Psoas muscle (tissue), 8 donors: ENCODE data around the gene JRKL. TPM values are rescaled to one million over a fixed set of nuclear protein-coding genes. Genes with fewer than 3 reads are reported as not detected.

Experiments used
- ATAC-seq, 4 donors: fragments of 200-7000 bp; cut with Tn5 transposase; one replicate each; pipeline ENCODE4 v1.9.1; 2020; ENCODE audit warnings: moderate library complexity in 3 of 4, mild to moderate bottlenecking in 2 of 4
- DNase-seq, 2 donors: peaks; one replicate each; pipeline ENCODE4 v3.0.0-alpha.2; 2020
- H3K27ac ChIP-seq: fragments of 200-600 bp; one replicate; pipeline ENCODE4 v1.8.0; 2022
- H3K27me3 ChIP-seq, 3 donors: fragments of 200-600 bp in 1 of 3; one replicate each; pipeline versions ENCODE4 v1.6.1 to v1.8.0; 2013 to 2022; ENCODE audit warnings: low read length in 2 of 3, mild to moderate bottlenecking in 2 of 3, moderate library complexity in 1 of 3; ENCODE audit not compliant: insufficient read depth in 3 of 3
- H3K36me3 ChIP-seq, 2 donors: fragments of 200-600 bp in 1 of 2; one replicate each; pipeline versions ENCODE4 v1.6.1 to v1.8.0; 2013 to 2022; ENCODE audit warnings: low read depth in 1 of 2, mild to moderate bottlenecking in 1 of 2, moderate library complexity in 1 of 2; ENCODE audit not compliant: insufficient read depth in 1 of 2
- H3K4me1 ChIP-seq: fragments of 200-600 bp; one replicate; pipeline ENCODE4 v1.8.0; 2022
- H3K4me3 ChIP-seq: fragments of 200-600 bp; one replicate; pipeline ENCODE4 v1.8.0; 2022; ENCODE audit warnings: mild to moderate bottlenecking
- H3K9me3 ChIP-seq: fragments of 200-600 bp; one replicate; pipeline ENCODE4 v1.8.0; 2022
- WGBS, 3 donors: extraction: QIAGEN DNeasy Blood & Tissue Kit; methylation state at CpG; one replicate each; pipeline versions ENCODE4 v1.1.6 to v1.1.7; 2013; 5-methylcytosine and 5-hydroxymethylcytosine counted together
- intact Hi-C, 2 donors: fragments of 100-400 bp; cut with DNase I; formaldehyde crosslinking; loops; one replicate each; pipeline versions ENCODE4 v1.11.0 to v1.14.2; 2022
- long read RNA-seq, 2 donors: library from polyadenylated mRNA; unstranded; transcript quantifications; one replicate each; pipeline ENCODE4 v2.0.0, GENCODE V29; 2021
- polyA plus RNA-seq, 3 donors: library from polyadenylated mRNA; stranded (reverse); fragments of 200-250 nt; gene quantifications; one replicate each; pipeline ENCODE4 v1.2.3, GENCODE V29; 2013
- total RNA-seq, 4 donors: library from RNA; stranded (reverse); fragmentation: NEBNext Ultra II Directional in 2 of 4; extraction: Animal tissue kit (Norgen Biotek cat#: 25700) in 2 of 4; gene quantifications; one replicate each; pipeline versions ENCODE4 v1.2.1 to v1.2.4, GENCODE V29; 2021 to 2023
- TF ChIP-seq, protein P1 (sequence below): fragments of 200-600 bp; IDR thresholded peaks from one replicate; pipeline ENCODE4 v1.8.0; 2022; ENCODE audit warnings: antibody characterized with exemption
- donor health status: healthy with polysubstance abuse.
- donor health status: DM: no; HTN: no; CAD: no; lungs with moderate emphysema.
- donor health status: Bipolar disorder and iron deficiency.
- donor health status: healthy.
- donor health status: DM: yes; HTN: yes; CAD: no.
- donor health status: DM: no; HTN: no; CAD: no.
- donor health status: DM: no; HTN: no; CAD: no.
- donor health status: DM: yes; HTN: yes; CAD: no.

Gene JRKL
- total RNA-seq, result 1 to 10 TPM; 4.2 to 6.7 (median 5.3) TPM
- polyA plus RNA-seq, result 10 to 100 TPM in 1 of 3 donors, 1 to 10 TPM in 2; 3.2 to 10.9 (median 5.8) TPM
- long read RNA-seq, donor 1, partial matches to known transcripts, result 0 of 4 reads
- long read RNA-seq, donor 1, other reads (novel, unspliced or antisense), result 3 of 4 reads
- long read RNA-seq, donor 2, transcript JRKL-201 (2 exons, 2,855 nt), result major isoform, 8 of 17 reads
- long read RNA-seq, donor 2, partial matches to known transcripts, result 0 of 17 reads
- long read RNA-seq, donor 2, other reads (novel, unspliced or antisense), result 9 of 17 reads

- peak within 1 kb of the TSS; percentile 92 for H3K27ac ChIP-seq
- no peaks in the 10 kb centered on the region for H3K9me3 ChIP-seq
- TF ChIP-seq, protein P1, sequence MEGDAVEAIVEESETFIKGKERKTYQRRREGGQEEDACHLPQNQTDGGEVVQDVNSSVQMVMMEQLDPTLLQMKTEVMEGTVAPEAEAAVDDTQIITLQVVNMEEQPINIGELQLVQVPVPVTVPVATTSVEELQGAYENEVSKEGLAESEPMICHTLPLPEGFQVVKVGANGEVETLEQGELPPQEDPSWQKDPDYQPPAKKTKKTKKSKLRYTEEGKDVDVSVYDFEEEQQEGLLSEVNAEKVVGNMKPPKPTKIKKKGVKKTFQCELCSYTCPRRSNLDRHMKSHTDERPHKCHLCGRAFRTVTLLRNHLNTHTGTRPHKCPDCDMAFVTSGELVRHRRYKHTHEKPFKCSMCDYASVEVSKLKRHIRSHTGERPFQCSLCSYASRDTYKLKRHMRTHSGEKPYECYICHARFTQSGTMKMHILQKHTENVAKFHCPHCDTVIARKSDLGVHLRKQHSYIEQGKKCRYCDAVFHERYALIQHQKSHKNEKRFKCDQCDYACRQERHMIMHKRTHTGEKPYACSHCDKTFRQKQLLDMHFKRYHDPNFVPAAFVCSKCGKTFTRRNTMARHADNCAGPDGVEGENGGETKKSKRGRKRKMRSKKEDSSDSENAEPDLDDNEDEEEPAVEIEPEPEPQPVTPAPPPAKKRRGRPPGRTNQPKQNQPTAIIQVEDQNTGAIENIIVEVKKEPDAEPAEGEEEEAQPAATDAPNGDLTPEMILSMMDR, result no peak
- H3K4me1 ChIP-seq, result peaks cover 12% of the 10 kb centered on the region
- intact Hi-C loops, result loop anchor here in 1 of 2 donors (10.0 kb wide), 1 partner anchor 555 kb away; no protein-coding TSS in a partner anchor
- H3K4me3 ChIP-seq, result peak within 1 kb of the TSS; percentile 93
- H3K36me3 ChIP-seq, result peaks cover 0 to 9% of the 10 kb centered on the region in 2 donors
- DNase-seq, result peak; percentile 96 to 98
- peak; percentile 99 to 100 (median 100) for ATAC-seq
- WGBS, 3 donors, result 0 to 1% (median 0%) methylated on average over 48 to 53 of the region's 53 CpGs
- H3K27me3 ChIP-seq, result no peaks in the 10 kb centered on the region
These were observed at the start of gene JRKL, which contains the start of gene CCDC82 for GRCh38 chr11:96389720-96390487. TSS of gene JRKL (plus strand) at chr11:96390013. CDS start at chr11:96390650, 637 bp downstream. TSS of gene CCDC82 (minus strand) at chr11:96389912. CDS start at chr11:96384747, 5,165 bp downstream.

GRCh38 chr11:96340555-96340885, 49.3 kb upstream of the JRKL start:
- intact Hi-C loops, result loop anchor here (5.0 kb wide), 2 partner anchors 498 to 503 kb away; no protein-coding TSS in a partner anchor
- peak overlapping the region; percentile 82 for H3K4me3 ChIP-seq
- no peaks in the 10 kb centered on the region for H3K27me3 ChIP-seq
- 80 to 82% (median 82%) methylated on average over 4 of the region's 4 CpGs for WGBS, 3 donors
- DNase-seq (no peak), ATAC-seq (no peak)
- H3K36me3 ChIP-seq, result no peaks in the 10 kb centered on the region
- H3K27ac ChIP-seq, result peak overlapping the region; percentile 65
- no peaks in the 10 kb centered on the region for H3K9me3 ChIP-seq
- TF ChIP-seq, protein P1, result no peak
- H3K4me1 ChIP-seq, result peaks cover 10% of the 10 kb centered on the region

DNA sequence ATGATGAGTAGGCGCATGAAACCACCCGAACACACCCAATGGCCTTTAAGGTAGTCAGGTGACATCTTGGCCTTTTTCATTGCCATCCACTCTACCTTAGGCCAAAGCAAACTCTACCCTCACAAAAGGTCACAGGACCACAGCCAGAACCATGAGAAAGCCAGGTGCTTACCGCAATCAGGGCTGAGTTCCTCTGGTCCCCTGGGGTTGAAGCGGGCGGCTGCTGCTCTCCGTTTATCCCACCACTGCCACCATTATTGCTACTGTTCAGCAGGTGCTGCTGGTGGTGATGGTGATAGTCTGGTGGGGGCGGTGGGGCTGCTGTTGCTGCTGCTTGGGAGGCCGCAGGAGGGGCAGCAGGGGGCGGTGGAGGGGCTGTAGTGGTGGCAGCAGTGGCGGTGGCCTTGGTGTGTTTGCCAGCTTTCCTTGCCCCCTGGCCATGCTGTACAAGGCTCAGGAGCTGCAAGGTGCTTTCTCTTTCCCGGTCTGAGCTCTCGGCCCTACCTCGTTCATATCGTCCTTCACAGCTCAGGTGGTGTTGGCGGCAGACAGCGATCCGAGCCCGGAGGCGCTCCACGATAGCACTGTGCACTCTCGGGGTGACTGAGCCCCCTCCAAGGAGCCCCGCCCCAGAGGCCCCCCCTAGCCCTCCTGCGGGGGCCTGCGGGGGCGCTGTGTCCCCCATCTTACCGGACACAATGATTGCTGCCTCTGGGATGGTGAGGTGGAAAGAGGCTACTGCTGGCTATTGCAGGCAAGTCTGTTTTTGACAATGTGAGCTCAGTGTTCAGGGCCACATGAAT, 48.4 kb upstream of the JRKL start:
- no peaks in the 10 kb centered on the region for H3K9me3 ChIP-seq
- DNase-seq (peak; percentile 43 to 70), ATAC-seq (peak in 2 of 4 donors; percentile 11 to 40)
- H3K27ac ChIP-seq, result peak overlapping the region; percentile 39
- peaks cover 10% of the 10 kb centered on the region for H3K4me1 ChIP-seq
- intact Hi-C loops, result loop anchor here (2.0 to 5.0 kb wide), 3 partner anchors 287 to 504 kb away; no protein-coding TSS in a partner anchor
- WGBS, 3 donors, result 49 to 51% (median 49%) methylated on average over 23 to 26 of the region's 26 CpGs
- TF ChIP-seq, protein P1, result no peak
- no peaks in the 10 kb centered on the region for H3K27me3 ChIP-seq
- peak overlapping the region; percentile 82 for H3K4me3 ChIP-seq
- H3K36me3 ChIP-seq, result no peaks in the 10 kb centered on the region
